ENCODE results near the gene MERTK.
"Not testable (repeated sequence)": the region's sequence is repeated elsewhere in the genome, so short reads cannot be mapped to it uniquely, and the experiment has no call there.

Gene MERTK

GRCh38 chr2:112053917-112054846, 155.8 kb downstream of the MERTK start:
- peak overlapping the region; percentile 99 for H3K27ac Mint-ChIP-seq
- H3K36me3 Mint-ChIP-seq (ENCODE audit: low read depth): peaks cover 10% of the 10 kb centered on the region
- H3K4me1 Mint-ChIP-seq (ENCODE audit: low read depth): peaks cover 31% of the 10 kb centered on the region
- no peaks in the 10 kb centered on the region for H3K9me3 Mint-ChIP-seq
- H3K4me3 Mint-ChIP-seq: peak overlapping the region; percentile 97
- no peaks in the 10 kb centered on the region for H3K27me3 Mint-ChIP-seq (ENCODE audit: low read depth)

GRCh38 chr2:112054847-112055729, 156.7 kb downstream of the MERTK start, which contains the start of gene TMEM87B:
TMEM87B (plus strand) TSS chr2:112055269; CDS start chr2:112055592, 323 bp downstream.
- Mint-ChIP-seq H3K27ac (peak within 1 kb of the TSS; percentile 99), H3K27me3 (ENCODE audit: low read depth) (no peaks in the 10 kb centered on the region), H3K4me3 (peak within 1 kb of the TSS; percentile 97), H3K36me3 (ENCODE audit: low read depth) (peaks cover 13% of the 10 kb centered on the region), H3K4me1 (ENCODE audit: low read depth) (peaks cover 34% of the 10 kb centered on the region), H3K9me3 (no peaks in the 10 kb centered on the region)

GRCh38 chr2:112055730-112056625, 157.6 kb downstream of the MERTK start:
- H3K9me3 Mint-ChIP-seq: no peaks in the 10 kb centered on the region
- H3K27ac Mint-ChIP-seq: peak overlapping the region; percentile 90
- H3K27me3 Mint-ChIP-seq (ENCODE audit: low read depth): no peaks in the 10 kb centered on the region
- H3K36me3 Mint-ChIP-seq (ENCODE audit: low read depth): peaks cover 13% of the 10 kb centered on the region
- peaks cover 34% of the 10 kb centered on the region for H3K4me1 Mint-ChIP-seq (ENCODE audit: low read depth)
- H3K4me3 Mint-ChIP-seq: peak overlapping the region; percentile 91

DNA sequence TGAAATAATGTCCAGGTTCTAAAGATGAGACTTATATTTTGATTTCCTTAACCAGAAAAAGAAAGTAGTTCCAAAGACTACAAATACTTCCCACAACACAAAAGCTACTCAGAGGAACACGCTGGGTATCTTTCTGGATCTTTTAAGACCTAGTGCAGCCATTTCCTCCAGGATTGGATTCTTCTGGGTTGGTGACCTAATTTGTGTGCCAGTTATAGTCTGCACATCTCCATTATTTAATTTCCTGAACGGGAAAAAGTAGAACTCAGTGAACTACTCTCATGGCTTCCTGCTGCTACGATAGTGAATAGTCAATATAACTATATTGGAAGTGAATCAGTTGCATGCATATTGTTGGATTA, 158.2 kb downstream of the MERTK start:
- peak overlapping the region; percentile 91 for H3K4me3 Mint-ChIP-seq

GRCh38 chr2:112059671-112060070, 161.3 kb downstream of the MERTK start:
- no peaks in the 10 kb centered on the region for H3K27me3 Mint-ChIP-seq (ENCODE audit: low read depth)
- H3K27ac Mint-ChIP-seq: no peak overlapping the region
- no peaks in the 10 kb centered on the region for H3K9me3 Mint-ChIP-seq
- no peak overlapping the region for H3K4me3 Mint-ChIP-seq
- peaks cover 49% of the 10 kb centered on the region for H3K4me1 Mint-ChIP-seq (ENCODE audit: low read depth)
- peaks cover 37% of the 10 kb centered on the region for H3K36me3 Mint-ChIP-seq (ENCODE audit: low read depth)

More for the DNA sequence above, 158.2 kb downstream of the MERTK start:
- Mint-ChIP-seq H3K9me3 (no peaks in the 10 kb centered on the region), H3K36me3 (ENCODE audit: low read depth) (peaks cover 19% of the 10 kb centered on the region), H3K4me1 (ENCODE audit: low read depth) (peaks cover 38% of the 10 kb centered on the region), H3K27me3 (ENCODE audit: low read depth) (no peaks in the 10 kb centered on the region), H3K27ac (peak overlapping the region; percentile 90)

DNA sequence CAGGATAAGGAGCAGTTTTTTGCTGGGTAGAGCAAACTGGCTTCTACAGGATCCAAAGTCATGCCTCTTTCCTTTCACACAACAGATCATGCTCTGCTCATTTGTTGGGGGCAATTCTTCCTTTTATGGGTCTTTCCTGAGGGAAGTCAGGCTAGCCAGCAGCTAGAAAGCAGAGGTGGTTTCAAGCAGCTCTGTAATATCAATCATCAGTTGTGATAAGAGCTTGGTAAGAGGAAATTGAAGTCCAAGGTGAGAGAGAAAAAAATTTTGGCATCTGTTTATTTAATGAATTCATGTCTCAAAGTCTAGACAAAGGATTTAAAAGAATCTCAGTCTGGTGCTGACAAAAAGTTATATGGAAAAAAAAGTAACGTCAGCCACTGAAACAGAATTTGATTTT, 162.9 kb downstream of the MERTK start:
- no peak overlapping the region for H3K4me3 Mint-ChIP-seq
- no peak overlapping the region for H3K27ac Mint-ChIP-seq
- peaks cover 45% of the 10 kb centered on the region for H3K36me3 Mint-ChIP-seq (ENCODE audit: low read depth)
- no peaks in the 10 kb centered on the region for H3K9me3 Mint-ChIP-seq
- peaks cover 53% of the 10 kb centered on the region for H3K4me1 Mint-ChIP-seq (ENCODE audit: low read depth)
- no peaks in the 10 kb centered on the region for H3K27me3 Mint-ChIP-seq (ENCODE audit: low read depth)

DNA sequence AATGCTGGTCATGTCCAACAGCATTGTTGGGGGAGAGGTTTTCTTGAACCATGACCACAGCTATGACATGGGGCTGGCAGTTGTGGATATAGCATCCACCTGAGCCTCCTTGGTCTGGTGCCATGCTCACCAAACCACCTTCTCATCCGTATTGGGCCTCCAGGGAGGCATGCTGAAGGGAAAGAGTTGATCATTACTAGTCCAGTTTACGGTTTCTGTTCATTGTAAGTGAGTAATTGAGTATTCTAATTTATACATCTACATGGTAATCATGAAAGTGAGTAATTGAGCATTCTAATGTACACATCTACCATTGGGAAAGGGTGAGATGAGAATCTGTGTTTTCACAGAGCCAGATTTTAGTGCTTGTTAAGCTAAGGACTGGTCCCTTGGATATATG, 163.4 kb downstream of the MERTK start:
- peaks cover 47% of the 10 kb centered on the region for H3K36me3 Mint-ChIP-seq (ENCODE audit: low read depth)
- H3K9me3 Mint-ChIP-seq: no peaks in the 10 kb centered on the region
- no peak overlapping the region for H3K4me3 Mint-ChIP-seq
- peaks cover 51% of the 10 kb centered on the region for H3K4me1 Mint-ChIP-seq (ENCODE audit: low read depth)
- no peaks in the 10 kb centered on the region for H3K27me3 Mint-ChIP-seq (ENCODE audit: low read depth)
- H3K27ac Mint-ChIP-seq: no peak overlapping the region

DNA sequence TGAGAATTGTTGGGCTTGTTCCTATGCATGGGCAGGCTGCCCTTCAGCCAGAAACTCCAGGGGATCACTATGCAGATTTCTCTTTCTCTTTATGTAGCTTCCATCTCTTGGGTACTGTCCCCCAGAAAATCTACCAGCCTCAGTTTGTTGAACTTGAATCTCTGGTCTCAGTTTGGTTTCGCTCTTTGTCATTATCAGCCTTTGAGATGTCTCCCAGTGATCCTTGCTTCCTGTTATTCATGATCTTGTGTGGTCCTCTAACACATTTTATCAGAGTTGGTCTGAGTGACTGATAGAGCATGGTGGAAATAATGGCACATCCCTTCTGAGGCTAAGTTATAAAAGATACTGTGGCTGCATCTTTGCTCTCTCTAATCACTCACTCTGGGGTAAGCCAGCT, 164.5 kb downstream of the MERTK start:
- Mint-ChIP-seq H3K27ac (no peak overlapping the region), H3K36me3 (ENCODE audit: low read depth) (peaks cover 56% of the 10 kb centered on the region)

DNA sequence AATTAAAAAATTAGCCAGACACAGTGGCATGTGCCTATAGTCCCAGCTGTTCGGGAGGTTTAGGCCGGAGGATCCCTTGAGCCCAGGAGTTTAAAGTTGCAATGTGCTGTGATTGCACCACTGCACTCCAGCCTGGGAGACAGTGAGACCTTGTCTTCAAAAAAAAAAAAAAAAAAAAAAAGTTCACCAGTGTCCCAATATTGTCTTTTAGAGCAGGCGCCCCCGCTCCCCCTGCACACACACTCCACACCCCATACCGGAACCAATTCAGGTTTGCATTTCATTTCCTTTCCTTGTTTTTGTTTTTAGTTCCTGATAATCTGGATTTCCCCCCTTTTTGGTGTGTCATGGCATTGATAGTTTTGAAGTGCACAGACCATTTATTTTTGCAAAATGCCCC, 167.1 kb downstream of the MERTK start:
- Mint-ChIP-seq H3K9me3 (peaks cover 13% of the 10 kb centered on the region), H3K36me3 (ENCODE audit: low read depth) (peaks cover 62% of the 10 kb centered on the region), H3K27ac (no peak overlapping the region), H3K4me3 (no peak overlapping the region), H3K4me1 (ENCODE audit: low read depth) (peaks cover 33% of the 10 kb centered on the region), H3K27me3 (ENCODE audit: low read depth) (no peaks in the 10 kb centered on the region)

More for the DNA sequence above, 164.5 kb downstream of the MERTK start:
- Mint-ChIP-seq H3K27me3 (ENCODE audit: low read depth) (no peaks in the 10 kb centered on the region), H3K9me3 (no peaks in the 10 kb centered on the region), H3K4me1 (ENCODE audit: low read depth) (peaks cover 45% of the 10 kb centered on the region), H3K4me3 (no peak overlapping the region)

GRCh38 chr2:112065966-112066365, 167.6 kb downstream of the MERTK start:
- Mint-ChIP-seq H3K4me3 (no peak overlapping the region), H3K27ac (no peak overlapping the region), H3K4me1 (ENCODE audit: low read depth) (peaks cover 33% of the 10 kb centered on the region), H3K9me3 (peaks cover 13% of the 10 kb centered on the region), H3K27me3 (ENCODE audit: low read depth) (no peaks in the 10 kb centered on the region), H3K36me3 (ENCODE audit: low read depth) (peaks cover 63% of the 10 kb centered on the region)

DNA sequence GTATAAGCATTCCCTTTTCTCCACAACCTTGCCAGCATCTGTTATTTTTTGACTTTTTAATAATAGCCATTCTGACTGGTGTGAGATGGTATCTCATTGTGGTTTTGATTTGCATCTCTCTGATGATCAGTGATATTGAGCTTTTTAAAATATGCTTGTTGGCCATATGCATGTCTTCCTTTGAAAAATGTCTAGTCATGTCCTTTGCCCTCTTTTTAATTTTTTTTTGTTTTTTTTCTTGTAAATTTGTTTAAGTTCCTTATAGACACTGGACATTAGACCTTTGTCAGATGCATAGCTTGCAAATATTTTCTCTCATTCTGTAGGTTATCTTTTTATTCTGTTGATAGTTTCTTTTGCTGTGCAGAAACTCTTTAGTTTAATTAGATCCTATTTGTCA, 171.4 kb downstream of the MERTK start:
- Mint-ChIP-seq H3K9me3 (peaks cover 29% of the 10 kb centered on the region), H3K4me1 (ENCODE audit: low read depth) (peaks cover 16% of the 10 kb centered on the region), H3K36me3 (ENCODE audit: low read depth) (peaks cover 71% of the 10 kb centered on the region)
- H3K27ac Mint-ChIP-seq; H3K4me3 Mint-ChIP-seq; H3K27me3 Mint-ChIP-seq (ENCODE audit: low read depth): not testable (repeated sequence)

GRCh38 chr2:112073875-112074274, 175.5 kb downstream of the MERTK start:
- Mint-ChIP-seq H3K27me3 (ENCODE audit: low read depth) (no peaks in the 10 kb centered on the region), H3K36me3 (ENCODE audit: low read depth) (peaks cover 54% of the 10 kb centered on the region), H3K4me3 (no peak overlapping the region), H3K27ac (peak overlapping the region; percentile 52), H3K4me1 (ENCODE audit: low read depth) (peaks cover 12% of the 10 kb centered on the region), H3K9me3 (peaks cover 29% of the 10 kb centered on the region)

- Mint-ChIP-seq H3K27me3 (ENCODE audit: low read depth) (no peaks in the 10 kb centered on the region), H3K4me3 (no peak overlapping the region), H3K4me1 (ENCODE audit: low read depth) (peaks cover 15% of the 10 kb centered on the region), H3K27ac (no peak overlapping the region), H3K36me3 (ENCODE audit: low read depth) (peaks cover 54% of the 10 kb centered on the region), H3K9me3 (peaks cover 25% of the 10 kb centered on the region)
Observed at GRCh38 chr2:112074506-112074905, 176.1 kb downstream of the MERTK start.
